Measurements from ENCODE around the gene SRP19. TPM values are rescaled to one million over a fixed set of nuclear protein-coding genes. Genes with fewer than 3 reads are reported as not detected.

SRP19 gene
- total RNA-seq, 2 experiments from 2014 or later: 32.9 to 68.3 TPM

GRCh38 chr5:112865128-112865527 lies 4.0 kb downstream of the SRP19 start:
- H3K36me3 ChIP-seq (ENCODE audit: insufficient read depth, low read length): peaks cover 76% of the 10 kb centered on the region
- ChIA-PET POLR2A (interaction anchor here (0.5 to 1.1 kb wide), 5 partner anchors 20 to 99 kb away, joined by 3 to 6 read pairs (median 3); no protein-coding TSS in a partner anchor), CTCF (ENCODE audit: unreplicated experiment) (interaction anchor here (0.5 kb wide), 1 partner anchor 173 kb away, joined by 4 read pairs; no protein-coding TSS in a partner anchor)
- no peak for TF ChIP-seq EZH2phosphoT487 (IDR thresholded peaks at IDR 0.05; ENCODE audit: borderline replicate concordance, low read depth, low read length)
- TF ChIP-seq, protein P1, sequence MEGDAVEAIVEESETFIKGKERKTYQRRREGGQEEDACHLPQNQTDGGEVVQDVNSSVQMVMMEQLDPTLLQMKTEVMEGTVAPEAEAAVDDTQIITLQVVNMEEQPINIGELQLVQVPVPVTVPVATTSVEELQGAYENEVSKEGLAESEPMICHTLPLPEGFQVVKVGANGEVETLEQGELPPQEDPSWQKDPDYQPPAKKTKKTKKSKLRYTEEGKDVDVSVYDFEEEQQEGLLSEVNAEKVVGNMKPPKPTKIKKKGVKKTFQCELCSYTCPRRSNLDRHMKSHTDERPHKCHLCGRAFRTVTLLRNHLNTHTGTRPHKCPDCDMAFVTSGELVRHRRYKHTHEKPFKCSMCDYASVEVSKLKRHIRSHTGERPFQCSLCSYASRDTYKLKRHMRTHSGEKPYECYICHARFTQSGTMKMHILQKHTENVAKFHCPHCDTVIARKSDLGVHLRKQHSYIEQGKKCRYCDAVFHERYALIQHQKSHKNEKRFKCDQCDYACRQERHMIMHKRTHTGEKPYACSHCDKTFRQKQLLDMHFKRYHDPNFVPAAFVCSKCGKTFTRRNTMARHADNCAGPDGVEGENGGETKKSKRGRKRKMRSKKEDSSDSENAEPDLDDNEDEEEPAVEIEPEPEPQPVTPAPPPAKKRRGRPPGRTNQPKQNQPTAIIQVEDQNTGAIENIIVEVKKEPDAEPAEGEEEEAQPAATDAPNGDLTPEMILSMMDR (conservative IDR thresholded peaks at IDR 0.05; ENCODE audit: low read length): no peak
- peaks cover 12% of the 10 kb centered on the region; the same call in 1 of the 2 replicates for H4K20me1 ChIP-seq (ENCODE audit: insufficient read depth, low read length)
- no peaks in the 10 kb centered on the region for H3K9me3 ChIP-seq (ENCODE audit: low read length)
- H3K4me1 ChIP-seq (ENCODE audit: insufficient read depth, low read length, poor library complexity, severe bottlenecking): peaks cover 30% of the 10 kb centered on the region
- no peaks in the 10 kb centered on the region for H3K9me2 ChIP-seq (ENCODE audit: insufficient read depth, low read length)
- peaks cover 35% of the 10 kb centered on the region for H3K79me2 ChIP-seq (ENCODE audit: insufficient read depth, low read depth, low read length)
- no peak overlapping the region for H3K27ac ChIP-seq (ENCODE audit: low read depth, low read length, poor library complexity, severe bottlenecking)
- no peak overlapping the region for H3K4me3 ChIP-seq (ENCODE audit: low read depth, low read length, poor library complexity, severe bottlenecking)
- DNase-seq (ENCODE audit: low spot score): no peak
- H3K4me2 ChIP-seq (ENCODE audit: low read length): no peak overlapping the region
- no peak overlapping the region for H2AFZ ChIP-seq (ENCODE audit: low read length)
- BruUV-seq (replicated peaks): no TSS peak
- intact Hi-C loops (cut with micrococcal nuclease; ENCODE audit: unreplicated experiment): loop anchor here (10.0 kb wide), 1 partner anchor 700 kb away; no protein-coding TSS in a partner anchor

- Histone ChIP-seq H4K20me1 (ENCODE audit: insufficient read depth, low read length) (peaks cover 12% of the 10 kb centered on the region; the same call in 1 of the 2 replicates), H3K4me3 (ENCODE audit: low read depth, low read length, poor library complexity, severe bottlenecking) (no peak overlapping the region), H2AFZ (ENCODE audit: low read length) (no peak overlapping the region), H3K9me2 (ENCODE audit: insufficient read depth, low read length) (no peaks in the 10 kb centered on the region), H3K4me2 (ENCODE audit: low read length) (no peak overlapping the region), H3K4me1 (ENCODE audit: insufficient read depth, low read length, poor library complexity, severe bottlenecking) (peaks cover 23% of the 10 kb centered on the region), H3K79me2 (ENCODE audit: insufficient read depth, low read depth, low read length) (peaks cover 29% of the 10 kb centered on the region), H3K27ac (ENCODE audit: low read depth, low read length, poor library complexity, severe bottlenecking) (no peak overlapping the region), H3K36me3 (ENCODE audit: insufficient read depth, low read length) (peaks cover 87% of the 10 kb centered on the region), H3K9me3 (ENCODE audit: low read length) (no peaks in the 10 kb centered on the region)
- CTCF ChIA-PET (ENCODE audit: unreplicated experiment): interaction anchor here (0.6 kb wide), 1 partner anchor 59 kb away, joined by 3 read pairs; no protein-coding TSS in a partner anchor
- POLR2A ChIA-PET: no interaction called here
- no peak for DNase-seq (ENCODE audit: low spot score)
- intact Hi-C loops (cut with micrococcal nuclease; ENCODE audit: unreplicated experiment): loop anchor here (10.0 kb wide), 1 partner anchor 702 kb away; no protein-coding TSS in a partner anchor
- TF ChIP-seq, protein P1 (conservative IDR thresholded peaks at IDR 0.05; ENCODE audit: low read length): no peak
- no TSS peak for BruUV-seq (replicated peaks)
Measured at GRCh38 chr5:112866739-112867138, 5.7 kb downstream of the SRP19 start.

- no peaks in the 10 kb centered on the region for H3K9me3 ChIP-seq (ENCODE audit: low read length)
- ChIA-PET CTCF (ENCODE audit: unreplicated experiment) (interaction anchor here (0.6 to 1.1 kb wide), 2 partner anchors 58 to 109 kb away, joined by 3 to 4 read pairs; partner anchors contain the start of gene DCP2), POLR2A (interaction anchor here (0.9 kb wide), 1 partner anchor 404 kb away, joined by 3 read pairs; no protein-coding TSS in a partner anchor)
- DNase-seq (ENCODE audit: low spot score): no peak
- H3K4me2 ChIP-seq (ENCODE audit: low read length): no peak overlapping the region
- peaks cover 22% of the 10 kb centered on the region for H3K79me2 ChIP-seq (ENCODE audit: insufficient read depth, low read depth, low read length)
- peaks cover 86% of the 10 kb centered on the region for H3K36me3 ChIP-seq (ENCODE audit: insufficient read depth, low read length)
- BruUV-seq (replicated peaks): no TSS peak
- no peak overlapping the region for H2AFZ ChIP-seq (ENCODE audit: low read length)
- peaks cover 16% of the 10 kb centered on the region for H3K4me1 ChIP-seq (ENCODE audit: insufficient read depth, low read length, poor library complexity, severe bottlenecking)
- peaks cover 7% of the 10 kb centered on the region; the same call in 1 of the 2 replicates for H4K20me1 ChIP-seq (ENCODE audit: insufficient read depth, low read length)
- H3K4me3 ChIP-seq (ENCODE audit: low read depth, low read length, poor library complexity, severe bottlenecking): no peak overlapping the region
- intact Hi-C loops (cut with micrococcal nuclease; ENCODE audit: unreplicated experiment): loop anchor here (10.0 kb wide), 1 partner anchor 703 kb away; no protein-coding TSS in a partner anchor
- TF ChIP-seq, protein P1 (conservative IDR thresholded peaks at IDR 0.05; ENCODE audit: low read length): no peak
- TF ChIP-seq EZH2phosphoT487 (IDR thresholded peaks at IDR 0.05; ENCODE audit: borderline replicate concordance, low read depth, low read length): no peak
- H3K9me2 ChIP-seq (ENCODE audit: insufficient read depth, low read length): no peaks in the 10 kb centered on the region
- H3K27ac ChIP-seq (ENCODE audit: low read depth, low read length, poor library complexity, severe bottlenecking): no peak overlapping the region
Measured at GRCh38 chr5:112867411-112867810, 6.3 kb downstream of the SRP19 start.
